HepG2 (cell line): ENCODE measurements around the gene CA5B. TPM values are rescaled to one million over a fixed set of nuclear protein-coding genes. Genes with fewer than 3 reads are reported as not detected.

Experiments used
- EHMT2 ChIP-seq: fragments of 200-600 bp; sonication (generic); IDR thresholded peaks from 2 replicates; pipeline ENCODE4 v1.7.0; 2017; ENCODE audit warnings: antibody characterized with exemption, low read depth, low read length, borderline replicate concordance
- GTF3A ChIP-seq: sonication (generic); formaldehyde crosslinking; conservative IDR thresholded peaks from 2 replicates; pipeline ENCODE4 v1.4.0; 2020; ENCODE audit warnings: mild to moderate bottlenecking, missing genetic modification reagents
- HDAC1 ChIP-seq: sonication (generic); formaldehyde crosslinking; IDR thresholded peaks from 2 replicates; pipeline ENCODE4 v1.5.1; 2020; ENCODE audit warnings: mild to moderate bottlenecking, missing genetic modification reagents
- IRF2 ChIP-seq: IDR thresholded peaks from 2 replicates; pipeline ENCODE4 v1.6.1; 2018; ENCODE audit warnings: missing genetic modification reagents, missing compliant biosample characterization
- KDM1A ChIP-seq: IDR thresholded peaks from 2 replicates; pipeline ENCODE4 v1.6.1; 2016; ENCODE audit warnings: missing compliant biosample characterization
- MTF1 ChIP-seq: sonication (generic); formaldehyde crosslinking; IDR thresholded peaks from 2 replicates; pipeline ENCODE4 v1.5.0; 2020; ENCODE audit warnings: missing genetic modification reagents
- NONO ChIP-seq, 2 experiments: fragments of 450-650 bp in 1 of 2; sonication (generic) in 1 of 2; formaldehyde crosslinking in 1 of 2; IDR thresholded peaks in 1 of 2; conservative IDR thresholded peaks in 1 of 2; 2 replicates each; pipeline versions ENCODE4 v1.6.1 to v1.8.0; 2017 to 2022; ENCODE audit warnings: mild to moderate bottlenecking in 1 of 2, missing genetic modification reagents in 1 of 2, moderate library complexity in 1 of 2
- RFX3 ChIP-seq: IDR thresholded peaks from 2 replicates; pipeline ENCODE4 v1.6.1; 2016; ENCODE audit warnings: missing biosample characterization, missing genetic modification reagents
- SIN3A ChIP-seq: IDR thresholded peaks from 2 replicates; pipeline ENCODE4 v1.6.1; 2011; ENCODE audit warnings: low read depth, mild to moderate bottlenecking, control low read depth, low read length, borderline replicate concordance
- TOPORS ChIP-seq: sonication (generic); formaldehyde crosslinking; IDR thresholded peaks from 2 replicates; pipeline ENCODE4 v1.8.0; 2023; ENCODE audit warnings: mild to moderate bottlenecking, missing genetic modification reagents
- ZBED4 ChIP-seq: sonication (generic); formaldehyde crosslinking; IDR thresholded peaks from 2 replicates; pipeline ENCODE4 v1.4.0; 2020; ENCODE audit warnings: missing genetic modification reagents, borderline replicate concordance
- ZFAT ChIP-seq: sonication (generic); formaldehyde crosslinking; conservative IDR thresholded peaks from 2 replicates; pipeline ENCODE4 v1.8.1; 2023; ENCODE audit warnings: missing genetic modification reagents, inconsistent platforms
- ZNF121 ChIP-seq: sonication (generic); formaldehyde crosslinking; IDR thresholded peaks from 2 replicates; pipeline ENCODE4 v1.5.0; 2020; ENCODE audit warnings: mild to moderate bottlenecking, missing genetic modification reagents
- ZNF362 ChIP-seq: sonication (generic); formaldehyde crosslinking; IDR thresholded peaks from 2 replicates; pipeline ENCODE4 v1.4.0; 2020; ENCODE audit warnings: missing genetic modification reagents, mild to moderate bottlenecking, borderline replicate concordance
- ZNF557 ChIP-seq: sonication (generic); formaldehyde crosslinking; IDR thresholded peaks from 2 replicates; pipeline ENCODE4 v1.4.0; 2020; ENCODE audit warnings: missing genetic modification reagents
- ZNF687 ChIP-seq: sonication (generic); formaldehyde crosslinking; IDR thresholded peaks from 2 replicates; pipeline ENCODE4 v1.5.1; 2020; ENCODE audit warnings: mild to moderate bottlenecking, missing genetic modification reagents, moderate library complexity
- polyA plus RNA-seq, 8 experiments: library from polyadenylated mRNA; depleted of rRNA in 3 of 8; stranded (reverse) in 7 of 8; unstranded in 1 of 8; fragments of >200 nt; fragmentation: Illumina TruSeq in 4 of 8; extraction: Trizol in 4 of 8; gene quantifications; 2 replicates each; pipeline versions ENCODE4 v1.2.1 to v1.2.3, GENCODE V29; 2011 to 2016; ENCODE audit warnings: low read depth in 4 of 8, missing spikeins in 1 of 8, mixed read lengths in 1 of 8; ENCODE audit not compliant: insufficient read depth in 1 of 8
- total RNA-seq, 5 experiments: library from RNA; depleted of rRNA; stranded (reverse); fragments of >200 nt; fragmentation: Illumina TruSeq; extraction: Trizol; gene quantifications; 2 replicates each; pipeline ENCODE4 v1.2.3, GENCODE V29; 2016; ENCODE audit warnings: low read depth in 1 of 5

Gene CA5B
- total and polyA plus RNA-seq, 2 of the 13 experiments (the other 11 are each of a cell fraction or from before 2014, with no cell fraction given): 1.7 to 2.2 TPM

GRCh38 chrX:15744181-15744867, 6.3 kb downstream of the CA5B start (continued):
- TF ChIP-seq ZNF362 (CRISPR knock-in tag) (no peak), NONO (IDR thresholded peaks at IDR 0.05) (no peak), NONO (CRISPR knock-in tag; conservative IDR thresholded peaks at IDR 0.05) (no peak; the same call in 1 of the 2 replicates), ZFAT (CRISPR knock-in tag) (no peak), TOPORS (CRISPR knock-in tag) (no peak), GTF3A (CRISPR knock-in tag) (no peak), IRF2 (peak; percentile 29; the same call in 1 of the 2 replicates), SIN3A (no peak), EHMT2 (no peak; the same call in 1 of the 2 replicates), ZNF557 (CRISPR knock-in tag) (no peak), MTF1 (no peak), HDAC1 (CRISPR knock-in tag) (no peak; the same call in 1 of the 2 replicates), KDM1A (CRISPR knock-in tag) (no peak; the same call in 1 of the 2 replicates), ZBED4 (CRISPR knock-in tag) (no peak), RFX3 (CRISPR knock-in tag) (no peak), ZNF687 (CRISPR knock-in tag) (peak; percentile 86), ZNF121 (CRISPR knock-in tag) (no peak)
